Measurements from ENCODE around the gene DNASE1L1.

The DNASE1L1 gene

GRCh38 chrX:154452823-154453222 lies 43.8 kb upstream of the DNASE1L1 start:
- no peaks in the 10 kb centered on the region for H3K79me1 ChIP-seq (ENCODE audit: low read depth, low read length)

GRCh38 chrX:154450312-154450711 lies 41.3 kb upstream of the DNASE1L1 start:
- Histone ChIP-seq H2BK5ac (ENCODE audit: low read length) (no peak overlapping the region), H3K4me3 (ENCODE audit: low read length in 2 of 2) (no peak overlapping the region), H3K4me1 (ENCODE audit: control insufficient read depth in 2 of 2, insufficient read depth in 1 of 2, low read depth in 1 of 2, low read length in 2 of 2) (no peaks in the 10 kb centered on the region), H3K4me2 (ENCODE audit: insufficient read depth, low read length, poor library complexity, severe bottlenecking) (no peak overlapping the region), H2BK15ac (ENCODE audit: low read length) (no peak overlapping the region), H3K36me3 (replicated peaks in 1 of 2; ENCODE audit: control insufficient read depth in 2 of 2, insufficient read depth in 2 of 2, low read length in 2 of 2) (peaks cover 14 to 32% of the 10 kb centered on the region in 2 donors), H3K18ac (ENCODE audit: low read length) (no peak overlapping the region), H3K23ac (ENCODE audit: low read depth, low read length, poor library complexity) (no peak overlapping the region), H3K4ac (ENCODE audit: low read length) (no peak overlapping the region), H3K14ac (ENCODE audit: low read length) (no peak overlapping the region), H2AFZ (ENCODE audit: low read length) (no peak overlapping the region), H3K9me3 (replicated peaks in 1 of 2; ENCODE audit: control insufficient read depth in 2 of 2, insufficient read depth in 1 of 2, low read depth in 1 of 2, low read length in 2 of 2) (no peaks in the 10 kb centered on the region), H3K27ac (replicated peaks; ENCODE audit: low read length) (no peak overlapping the region), H3K79me1 (ENCODE audit: low read depth, low read length) (peaks cover 1% of the 10 kb centered on the region), H4K8ac (ENCODE audit: low read depth, low read length) (no peak overlapping the region), H2BK12ac (ENCODE audit: low read length) (no peak overlapping the region), H3K27me3 (ENCODE audit: control insufficient read depth in 3 of 3, insufficient read depth in 3 of 3, low read depth in 1 of 3, low read length in 3 of 3) (peaks cover 0 to 8% (median 0%) of the 10 kb centered on the region in 3 experiments), H2BK120ac (ENCODE audit: low read depth, low read length) (no peak overlapping the region), H4K91ac (ENCODE audit: low read depth, low read length, poor library complexity) (no peak overlapping the region), H2AK5ac (ENCODE audit: low read depth, low read length) (no peak overlapping the region), H3K9ac (ENCODE audit: low read depth, low read length, poor library complexity) (peak overlapping the region; percentile 60)
- DNase-seq (ENCODE audit: low spot score): no peak
- no CpG with 5 or more reads among the region's 17 CpGs for WGBS, 2 donors (ENCODE audit: extremely low coverage in 2 of 2, insufficient read length in 2 of 2, insufficient replicate concordance in 1 of 2)

More at GRCh38 chrX:154452823-154453222, 43.8 kb upstream of the DNASE1L1 start:
- no peak overlapping the region for H3K14ac ChIP-seq (ENCODE audit: low read length)
- peaks cover 14 to 24% of the 10 kb centered on the region in 2 donors for H3K36me3 ChIP-seq (replicated peaks in 1 of 2; ENCODE audit: control insufficient read depth in 2 of 2, insufficient read depth in 2 of 2, low read length in 2 of 2)
- no peaks in the 10 kb centered on the region for H3K4me1 ChIP-seq (ENCODE audit: control insufficient read depth in 2 of 2, insufficient read depth in 1 of 2, low read depth in 1 of 2, low read length in 2 of 2)
- peaks cover 0 to 8% (median 0%) of the 10 kb centered on the region in 3 experiments for H3K27me3 ChIP-seq (ENCODE audit: control insufficient read depth in 3 of 3, insufficient read depth in 3 of 3, low read depth in 1 of 3, low read length in 3 of 3)
- H2AK5ac ChIP-seq (ENCODE audit: low read depth, low read length): no peak overlapping the region
- H2BK12ac ChIP-seq (ENCODE audit: low read length): no peak overlapping the region
- no peak overlapping the region for H3K9ac ChIP-seq (ENCODE audit: low read depth, low read length, poor library complexity)
- no peak overlapping the region for H3K4me3 ChIP-seq (ENCODE audit: low read length in 2 of 2)
- H4K8ac ChIP-seq (ENCODE audit: low read depth, low read length): no peak overlapping the region
- no CpG with 5 or more reads among the region's 9 CpGs for WGBS, 2 donors (ENCODE audit: extremely low coverage in 2 of 2, insufficient read length in 2 of 2, insufficient replicate concordance in 1 of 2)
- no peaks in the 10 kb centered on the region for H3K9me3 ChIP-seq (replicated peaks in 1 of 2; ENCODE audit: control insufficient read depth in 2 of 2, insufficient read depth in 1 of 2, low read depth in 1 of 2, low read length in 2 of 2)
- H2AFZ ChIP-seq (ENCODE audit: low read length): no peak overlapping the region
- no peak overlapping the region for H3K18ac ChIP-seq (ENCODE audit: low read length)
- no peak overlapping the region for H2BK5ac ChIP-seq (ENCODE audit: low read length)
- no peak overlapping the region for H3K4ac ChIP-seq (ENCODE audit: low read length)
- H2BK15ac ChIP-seq (ENCODE audit: low read length): no peak overlapping the region
- no peak overlapping the region for H4K91ac ChIP-seq (ENCODE audit: low read depth, low read length, poor library complexity)
- H3K27ac ChIP-seq (replicated peaks; ENCODE audit: low read length): no peak overlapping the region
- no peak overlapping the region for H2BK120ac ChIP-seq (ENCODE audit: low read depth, low read length)
- DNase-seq (ENCODE audit: low spot score): no peak
- H3K4me2 ChIP-seq (ENCODE audit: insufficient read depth, low read length, poor library complexity, severe bottlenecking): no peak overlapping the region
- no peak overlapping the region for H3K23ac ChIP-seq (ENCODE audit: low read depth, low read length, poor library complexity)

- no peak overlapping the region for H2AK5ac ChIP-seq (ENCODE audit: low read depth, low read length)
- no CpG with 5 or more reads among the region's 18 CpGs for WGBS, 2 donors (ENCODE audit: extremely low coverage in 2 of 2, insufficient read length in 2 of 2, insufficient replicate concordance in 1 of 2)
- no peak overlapping the region for H3K14ac ChIP-seq (ENCODE audit: low read length)
- H4K8ac ChIP-seq (ENCODE audit: low read depth, low read length): no peak overlapping the region
- H3K4me2 ChIP-seq (ENCODE audit: insufficient read depth, low read length, poor library complexity, severe bottlenecking): no peak overlapping the region
- no peak overlapping the region for H3K4ac ChIP-seq (ENCODE audit: low read length)
- H3K18ac ChIP-seq (ENCODE audit: low read length): no peak overlapping the region
- no peak overlapping the region for H2BK15ac ChIP-seq (ENCODE audit: low read length)
- no peak overlapping the region for H4K91ac ChIP-seq (ENCODE audit: low read depth, low read length, poor library complexity)
- peaks cover 0 to 3% of the 10 kb centered on the region in 2 donors for H3K4me1 ChIP-seq (ENCODE audit: control insufficient read depth in 2 of 2, insufficient read depth in 1 of 2, low read depth in 1 of 2, low read length in 2 of 2)
- H2BK12ac ChIP-seq (ENCODE audit: low read length): no peak overlapping the region
- no peak for DNase-seq (ENCODE audit: low spot score)
- H3K9ac ChIP-seq (ENCODE audit: low read depth, low read length, poor library complexity): no peak overlapping the region
- H3K9me3 ChIP-seq (replicated peaks in 1 of 2; ENCODE audit: control insufficient read depth in 2 of 2, insufficient read depth in 1 of 2, low read depth in 1 of 2, low read length in 2 of 2): no peaks in the 10 kb centered on the region
- no peak overlapping the region for H2BK120ac ChIP-seq (ENCODE audit: low read depth, low read length)
- no peak overlapping the region for H3K4me3 ChIP-seq (ENCODE audit: low read length in 2 of 2)
- H3K27me3 ChIP-seq (ENCODE audit: control insufficient read depth in 3 of 3, insufficient read depth in 3 of 3, low read depth in 1 of 3, low read length in 3 of 3): peaks cover 0 to 8% (median 0%) of the 10 kb centered on the region in 3 experiments
- H2BK5ac ChIP-seq (ENCODE audit: low read length): no peak overlapping the region
- no peak overlapping the region for H3K27ac ChIP-seq (replicated peaks; ENCODE audit: low read length)
- no peak overlapping the region for H2AFZ ChIP-seq (ENCODE audit: low read length)
- no peak overlapping the region for H3K23ac ChIP-seq (ENCODE audit: low read depth, low read length, poor library complexity)
- peaks cover 14 to 32% of the 10 kb centered on the region in 2 donors for H3K36me3 ChIP-seq (replicated peaks in 1 of 2; ENCODE audit: control insufficient read depth in 2 of 2, insufficient read depth in 2 of 2, low read length in 2 of 2)
- H3K79me1 ChIP-seq (ENCODE audit: low read depth, low read length): peaks cover 3% of the 10 kb centered on the region
Observed at GRCh38 chrX:154449618-154450017, 40.6 kb upstream of the DNASE1L1 start.

GRCh38 chrX:154448484-154448883 lies 39.4 kb upstream of the DNASE1L1 start:
- no peak overlapping the region for H2BK5ac ChIP-seq (ENCODE audit: low read length)
- no peak overlapping the region for H2BK120ac ChIP-seq (ENCODE audit: low read depth, low read length)
- peaks cover 0 to 8% (median 0%) of the 10 kb centered on the region in 3 experiments for H3K27me3 ChIP-seq (ENCODE audit: control insufficient read depth in 3 of 3, insufficient read depth in 3 of 3, low read depth in 1 of 3, low read length in 3 of 3)
- no peak overlapping the region for H2AK5ac ChIP-seq (ENCODE audit: low read depth, low read length)
- H2AFZ ChIP-seq (ENCODE audit: low read length): no peak overlapping the region
- DNase-seq (ENCODE audit: low spot score): no peak
- H2BK15ac ChIP-seq (ENCODE audit: low read length): no peak overlapping the region
- no peak overlapping the region for H3K4me3 ChIP-seq (ENCODE audit: low read length in 2 of 2)
- no peak overlapping the region for H3K27ac ChIP-seq (replicated peaks; ENCODE audit: low read length)
- H3K36me3 ChIP-seq (replicated peaks in 1 of 2; ENCODE audit: control insufficient read depth in 2 of 2, insufficient read depth in 2 of 2, low read length in 2 of 2): peaks cover 14 to 32% of the 10 kb centered on the region in 2 donors
- H3K23ac ChIP-seq (ENCODE audit: low read depth, low read length, poor library complexity): no peak overlapping the region
- no CpG with 5 or more reads among the region's 14 CpGs for WGBS, 2 donors (ENCODE audit: extremely low coverage in 2 of 2, insufficient read length in 2 of 2, insufficient replicate concordance in 1 of 2)
- H4K91ac ChIP-seq (ENCODE audit: low read depth, low read length, poor library complexity): no peak overlapping the region
- no peak overlapping the region for H2BK12ac ChIP-seq (ENCODE audit: low read length)
- no peak overlapping the region for H4K8ac ChIP-seq (ENCODE audit: low read depth, low read length)
- no peaks in the 10 kb centered on the region for H3K9me3 ChIP-seq (replicated peaks in 1 of 2; ENCODE audit: control insufficient read depth in 2 of 2, insufficient read depth in 1 of 2, low read depth in 1 of 2, low read length in 2 of 2)
- peaks cover 0 to 3% of the 10 kb centered on the region in 2 donors for H3K4me1 ChIP-seq (ENCODE audit: control insufficient read depth in 2 of 2, insufficient read depth in 1 of 2, low read depth in 1 of 2, low read length in 2 of 2)
- no peak overlapping the region for H3K4me2 ChIP-seq (ENCODE audit: insufficient read depth, low read length, poor library complexity, severe bottlenecking)
- peaks cover 4% of the 10 kb centered on the region for H3K79me1 ChIP-seq (ENCODE audit: low read depth, low read length)
- H3K9ac ChIP-seq (ENCODE audit: low read depth, low read length, poor library complexity): no peak overlapping the region
- no peak overlapping the region for H3K18ac ChIP-seq (ENCODE audit: low read length)
- no peak overlapping the region for H3K4ac ChIP-seq (ENCODE audit: low read length)
- H3K14ac ChIP-seq (ENCODE audit: low read length): no peak overlapping the region
